ENCODE results near the gene CMIP. TPM values are rescaled to one million over a fixed set of nuclear protein-coding genes. Genes with fewer than 3 reads are reported as not detected.
"Not testable (repeated sequence)": the region's sequence is repeated elsewhere in the genome, so short reads cannot be mapped to it uniquely, and the experiment has no call there.

The CMIP gene
- total RNA-seq, 2 experiments from 2014 or later, result 28.1 to 29.7 TPM

- Mint-ChIP-seq H3K4me1 (peaks cover 12% of the 10 kb centered on the region), H3K36me3 (no peaks in the 10 kb centered on the region)
Observed at GRCh38 chr16:81515721-81516120, 71.1 kb downstream of the CMIP start.

GRCh38 chr16:81516478-81517149, 72.0 kb downstream of the CMIP start:
- H3K4me3 Mint-ChIP-seq, result no peak overlapping the region
- no peak for DNase-seq
- H3K36me3 Mint-ChIP-seq, result no peaks in the 10 kb centered on the region
- no peaks in the 10 kb centered on the region for H3K27me3 Mint-ChIP-seq
- no peaks in the 10 kb centered on the region for H3K9me3 Mint-ChIP-seq
- H3K4me1 Mint-ChIP-seq, result peaks cover 21% of the 10 kb centered on the region
- H3K27ac Mint-ChIP-seq, result no peak overlapping the region

More at GRCh38 chr16:81515721-81516120, 71.1 kb downstream of the CMIP start:
- H3K9me3 Mint-ChIP-seq, result no peaks in the 10 kb centered on the region
- no peak for DNase-seq
- no peak overlapping the region for H3K4me3 Mint-ChIP-seq
- no peak overlapping the region for H3K27ac Mint-ChIP-seq
- H3K27me3 Mint-ChIP-seq, result no peaks in the 10 kb centered on the region

- H3K36me3 Mint-ChIP-seq, result no peaks in the 10 kb centered on the region
- peaks cover 22% of the 10 kb centered on the region for H3K4me1 Mint-ChIP-seq
- H3K4me3 Mint-ChIP-seq, result no peak overlapping the region
- H3K27ac Mint-ChIP-seq, result no peak overlapping the region
- DNase-seq, result no peak
- no peaks in the 10 kb centered on the region for H3K27me3 Mint-ChIP-seq
- H3K9me3 Mint-ChIP-seq, result no peaks in the 10 kb centered on the region
Observed at GRCh38 chr16:81517150-81517499, 72.5 kb downstream of the CMIP start.

GRCh38 chr16:81517629-81518438, 73.2 kb downstream of the CMIP start:
- Mint-ChIP-seq H3K36me3 (no peaks in the 10 kb centered on the region), H3K4me1 (peaks cover 21% of the 10 kb centered on the region)

GRCh38 chr16:81518439-81518757, 73.8 kb downstream of the CMIP start:
- H3K4me1 Mint-ChIP-seq, result peaks cover 21% of the 10 kb centered on the region
- no peaks in the 10 kb centered on the region for H3K27me3 Mint-ChIP-seq
- no peak overlapping the region for H3K27ac Mint-ChIP-seq
- no peak for DNase-seq
- no peak overlapping the region for H3K4me3 Mint-ChIP-seq
- peaks cover 1% of the 10 kb centered on the region for H3K36me3 Mint-ChIP-seq
- H3K9me3 Mint-ChIP-seq, result no peaks in the 10 kb centered on the region

More at GRCh38 chr16:81517629-81518438, 73.2 kb downstream of the CMIP start:
- DNase-seq, result no peak
- no peaks in the 10 kb centered on the region for H3K27me3 Mint-ChIP-seq
- no peaks in the 10 kb centered on the region for H3K9me3 Mint-ChIP-seq
- H3K4me3 Mint-ChIP-seq, result no peak overlapping the region
- no peak overlapping the region for H3K27ac Mint-ChIP-seq

GRCh38 chr16:81519301-81520150, 74.9 kb downstream of the CMIP start:
- Mint-ChIP-seq H3K4me1 (peaks cover 18% of the 10 kb centered on the region), H3K9me3 (no peaks in the 10 kb centered on the region), H3K4me3 (no peak overlapping the region), H3K27ac (no peak overlapping the region), H3K36me3 (peaks cover 1% of the 10 kb centered on the region), H3K27me3 (no peaks in the 10 kb centered on the region)
- DNase-seq, result no peak

GRCh38 chr16:81520151-81520470, 75.5 kb downstream of the CMIP start:
- Mint-ChIP-seq H3K27me3 (no peaks in the 10 kb centered on the region), H3K9me3 (no peaks in the 10 kb centered on the region), H3K36me3 (peaks cover 1% of the 10 kb centered on the region), H3K4me1 (peaks cover 18% of the 10 kb centered on the region), H3K4me3 (no peak overlapping the region), H3K27ac (no peak overlapping the region)
- DNase-seq, result no peak

GRCh38 chr16:81520560-81521135, 76.0 kb downstream of the CMIP start:
- Mint-ChIP-seq H3K9me3 (no peaks in the 10 kb centered on the region), H3K36me3 (peaks cover 1% of the 10 kb centered on the region), H3K4me1 (peaks cover 21% of the 10 kb centered on the region), H3K27me3 (no peaks in the 10 kb centered on the region), H3K4me3 (no peak overlapping the region), H3K27ac (no peak overlapping the region)
- no peak for DNase-seq

GRCh38 chr16:81521141-81521626, 76.6 kb downstream of the CMIP start:
- Mint-ChIP-seq H3K9me3 (no peaks in the 10 kb centered on the region), H3K36me3 (peaks cover 1% of the 10 kb centered on the region), H3K27me3 (no peaks in the 10 kb centered on the region), H3K4me1 (peaks cover 24% of the 10 kb centered on the region), H3K4me3 (no peak overlapping the region), H3K27ac (no peak overlapping the region)
- DNase-seq, result peak; percentile 68

GRCh38 chr16:81522108-81522701, 77.6 kb downstream of the CMIP start:
- Mint-ChIP-seq H3K4me1 (peaks cover 32% of the 10 kb centered on the region), H3K9me3 (no peaks in the 10 kb centered on the region), H3K27ac (no peak overlapping the region), H3K36me3 (peaks cover 5% of the 10 kb centered on the region), H3K4me3 (no peak overlapping the region), H3K27me3 (no peaks in the 10 kb centered on the region)
- DNase-seq, result no peak

GRCh38 chr16:81522851-81523250, 78.2 kb downstream of the CMIP start:
- not testable (repeated sequence) for DNase-seq, H3K36me3 Mint-ChIP-seq, H3K9me3 Mint-ChIP-seq, H3K4me3 Mint-ChIP-seq, H3K27me3 Mint-ChIP-seq, H3K27ac Mint-ChIP-seq
- peaks cover 32% of the 10 kb centered on the region for H3K4me1 Mint-ChIP-seq

- H3K27me3 Mint-ChIP-seq, result no peaks in the 10 kb centered on the region
- DNase-seq, result no peak
- no peak overlapping the region for H3K4me3 Mint-ChIP-seq
- H3K4me1 Mint-ChIP-seq, result peaks cover 32% of the 10 kb centered on the region
- H3K9me3 Mint-ChIP-seq, result no peaks in the 10 kb centered on the region
- H3K27ac Mint-ChIP-seq, result no peak overlapping the region
- H3K36me3 Mint-ChIP-seq, result peaks cover 9% of the 10 kb centered on the region
Observed at GRCh38 chr16:81523387-81524115, 78.9 kb downstream of the CMIP start.

- Mint-ChIP-seq H3K27me3 (no peaks in the 10 kb centered on the region), H3K9me3 (no peaks in the 10 kb centered on the region), H3K27ac (no peak overlapping the region), H3K36me3 (peaks cover 11% of the 10 kb centered on the region), H3K4me3 (no peak overlapping the region), H3K4me1 (peaks cover 32% of the 10 kb centered on the region)
- DNase-seq, result no peak
Observed at GRCh38 chr16:81524382-81524781, 79.8 kb downstream of the CMIP start.

GRCh38 chr16:81524885-81525284, 80.3 kb downstream of the CMIP start:
- not testable (repeated sequence) for H3K9me3 Mint-ChIP-seq, DNase-seq, H3K27ac Mint-ChIP-seq, H3K27me3 Mint-ChIP-seq, H3K4me3 Mint-ChIP-seq
- peaks cover 11% of the 10 kb centered on the region for H3K36me3 Mint-ChIP-seq
- H3K4me1 Mint-ChIP-seq, result peaks cover 31% of the 10 kb centered on the region
